GM19452 (cell line): ENCODE results near the gene HINT3.
A peak's percentile ranks its signal among the peaks of the same experiment; 100 is the strongest.
"Not testable (repeated sequence)": the region's sequence is repeated elsewhere in the genome, so short reads cannot be mapped to it uniquely, and the experiment has no call there.

Source experiments
- ATAC-seq: cut with Tn5 transposase; IDR thresholded peaks from one replicate; pipeline ENCODE4 v1.9.1; 2021; ENCODE audit not compliant: unreplicated experiment

Gene HINT3

DNA sequence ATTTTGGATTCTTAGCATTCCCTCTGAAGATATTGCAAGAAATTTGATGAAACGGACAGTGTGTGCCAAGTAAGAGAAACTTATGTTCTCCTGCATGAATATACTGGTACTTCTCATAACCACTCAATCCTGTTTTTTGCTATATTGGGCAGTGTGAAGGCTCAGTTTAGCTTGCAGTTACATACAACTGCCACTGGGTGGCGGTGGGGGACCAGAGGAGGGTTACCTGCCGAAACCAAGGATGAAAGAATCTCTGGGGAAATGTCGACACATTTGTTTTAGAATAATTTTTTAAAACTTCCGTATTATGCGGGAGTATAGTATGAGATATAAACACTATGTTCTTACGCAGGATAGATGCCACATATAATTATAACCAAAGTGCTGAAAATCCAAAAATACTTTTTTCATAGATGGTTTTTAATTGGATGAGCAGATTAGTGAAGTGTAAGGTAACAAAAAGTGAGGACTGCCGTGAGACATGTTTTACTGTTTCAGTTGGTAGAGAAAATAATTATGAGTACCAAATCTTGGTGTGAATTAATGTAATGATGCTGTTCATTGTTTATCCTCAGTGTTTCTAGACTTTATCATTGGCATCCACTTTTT lies 39.5 kb downstream of the HINT3 start:
- peak; percentile 95 for ATAC-seq

DNA sequence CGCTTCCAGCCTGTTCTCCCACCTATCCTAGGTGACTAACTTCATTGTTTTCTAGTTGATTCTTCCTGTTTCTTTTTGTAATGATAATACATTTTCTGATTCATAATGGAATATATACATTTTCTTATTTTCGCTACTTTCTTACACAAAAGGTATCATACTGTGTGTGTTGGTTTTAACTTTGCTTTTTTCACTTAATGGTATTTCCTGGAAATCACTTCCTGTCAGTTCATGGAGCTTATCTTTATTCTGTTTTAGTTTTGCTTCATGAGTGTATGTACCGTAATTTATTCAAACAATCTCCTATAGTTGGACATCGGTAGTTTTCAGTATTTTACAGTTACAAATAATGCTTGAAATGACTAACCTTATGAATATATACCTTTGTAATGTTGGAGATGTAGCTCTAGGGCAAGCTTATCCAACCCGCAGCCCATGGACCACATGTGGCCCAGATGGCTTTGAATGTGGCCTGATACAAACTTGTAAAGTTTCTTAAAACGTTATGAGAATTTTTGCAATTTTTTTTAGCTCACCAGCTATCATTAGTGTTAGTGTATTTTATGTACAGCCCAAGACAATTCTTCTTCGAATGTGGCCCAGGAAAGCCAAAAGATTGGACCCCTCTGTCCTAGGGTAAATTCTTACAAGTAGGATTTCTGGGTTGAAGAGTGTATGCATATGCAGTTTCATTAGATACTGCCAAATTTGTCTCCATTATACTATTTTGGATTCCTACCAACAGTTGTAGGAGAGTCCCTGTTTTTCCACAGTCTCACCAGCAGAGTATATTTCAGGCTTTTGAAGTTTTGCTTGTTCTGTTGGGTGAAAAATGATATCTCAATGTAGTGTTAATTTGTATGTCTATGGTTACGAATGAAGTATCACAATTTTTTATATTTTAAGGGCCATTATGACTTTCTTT lies 46.4 kb downstream of the HINT3 start:
- no peak for ATAC-seq

DNA sequence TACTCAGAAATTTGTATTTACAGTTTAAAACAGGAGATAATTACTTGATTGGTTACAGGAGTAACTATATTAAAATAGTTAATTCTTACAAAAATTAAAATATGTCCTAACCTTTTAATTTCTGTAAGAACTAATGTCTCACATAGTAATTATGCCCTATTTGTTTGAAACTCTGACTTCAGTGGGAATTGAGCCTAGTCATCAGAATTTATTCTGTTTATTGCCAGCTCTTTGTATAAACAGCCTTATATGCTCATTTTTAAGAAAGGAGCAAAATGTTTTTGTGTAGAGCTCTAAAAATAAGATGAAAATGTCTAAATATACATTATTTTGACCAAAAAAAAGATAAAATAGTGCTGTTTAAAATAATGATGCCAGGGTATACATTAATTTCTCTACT lies 51.2 kb downstream of the HINT3 start:
- ATAC-seq: no peak

DNA sequence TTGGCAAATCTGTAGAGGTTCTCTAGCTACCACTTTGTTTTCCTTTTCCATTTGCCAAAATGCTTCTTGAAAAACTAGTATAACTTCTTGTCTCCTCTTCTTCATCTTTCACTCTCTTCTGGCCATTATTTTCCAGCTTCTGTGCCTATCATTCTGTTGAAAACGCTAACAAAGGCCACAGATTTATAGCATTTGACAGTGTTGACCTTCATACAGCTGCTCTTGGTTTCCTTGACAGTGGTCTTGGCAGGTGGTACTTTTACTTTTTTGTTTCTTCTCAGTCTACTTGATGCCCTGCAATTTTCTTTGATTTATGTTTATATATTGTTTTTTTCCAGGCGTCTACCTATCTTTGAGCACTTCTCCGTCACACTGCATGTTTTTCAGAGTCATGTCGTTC lies 53.5 kb downstream of the HINT3 start:
- no peak for ATAC-seq

DNA sequence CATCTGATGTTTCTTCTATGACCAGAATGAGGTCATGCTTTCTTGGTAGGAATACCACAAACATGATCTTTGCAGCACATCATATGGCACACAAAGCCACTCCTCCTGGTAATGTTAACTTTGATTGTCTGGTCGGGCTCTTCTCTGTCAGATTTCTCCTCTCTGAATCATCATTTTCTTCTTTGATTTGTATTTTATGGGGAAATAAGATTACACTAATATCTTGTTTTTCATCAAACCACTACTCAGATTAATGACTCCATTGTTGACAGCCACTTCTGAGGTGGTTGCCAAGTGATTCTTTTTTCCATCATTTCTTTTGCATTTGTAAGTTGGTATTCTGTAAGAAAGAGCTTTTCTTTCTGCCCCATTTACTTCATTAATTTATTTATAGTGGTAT lies 59.3 kb downstream of the HINT3 start:
- ATAC-seq: no peak

DNA sequence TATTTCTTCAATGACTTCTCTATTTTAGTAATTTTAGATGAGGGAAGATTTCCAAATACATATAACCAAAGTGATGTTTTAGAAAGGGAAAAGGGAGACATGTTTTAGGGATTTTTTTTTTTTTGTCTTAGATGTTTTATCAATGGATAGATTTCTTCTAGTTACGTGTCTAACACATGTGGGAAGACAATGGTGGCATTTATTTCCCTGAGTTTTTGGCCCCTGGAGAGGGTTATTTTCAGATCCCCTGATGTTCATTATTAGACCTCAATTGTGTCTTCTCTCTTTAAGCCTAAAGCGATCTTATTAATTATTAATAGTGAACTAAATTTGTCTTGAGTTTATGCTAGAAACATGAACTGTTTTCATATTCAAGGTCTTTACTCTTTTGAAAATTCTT lies 60.0 kb downstream of the HINT3 start:
- ATAC-seq: no peak

DNA sequence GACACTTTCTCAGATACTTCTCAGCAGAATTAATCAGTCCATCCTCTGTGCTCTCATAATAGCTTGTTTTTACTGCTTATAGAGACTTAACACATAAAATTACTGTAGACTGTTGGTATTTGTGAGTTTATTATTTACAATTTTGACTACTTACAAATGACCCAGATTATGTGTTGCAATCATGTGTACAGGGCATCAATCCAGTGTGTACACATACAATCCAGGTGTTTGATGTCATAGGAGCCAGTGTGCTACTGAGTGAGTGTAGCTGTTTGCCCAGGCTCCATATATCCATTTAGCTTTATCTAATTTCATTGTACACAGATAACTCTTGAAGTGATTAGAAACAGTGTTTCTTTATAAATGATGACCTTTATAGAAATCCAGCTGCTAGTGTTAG lies 61.1 kb downstream of the HINT3 start:
- no peak for ATAC-seq

DNA sequence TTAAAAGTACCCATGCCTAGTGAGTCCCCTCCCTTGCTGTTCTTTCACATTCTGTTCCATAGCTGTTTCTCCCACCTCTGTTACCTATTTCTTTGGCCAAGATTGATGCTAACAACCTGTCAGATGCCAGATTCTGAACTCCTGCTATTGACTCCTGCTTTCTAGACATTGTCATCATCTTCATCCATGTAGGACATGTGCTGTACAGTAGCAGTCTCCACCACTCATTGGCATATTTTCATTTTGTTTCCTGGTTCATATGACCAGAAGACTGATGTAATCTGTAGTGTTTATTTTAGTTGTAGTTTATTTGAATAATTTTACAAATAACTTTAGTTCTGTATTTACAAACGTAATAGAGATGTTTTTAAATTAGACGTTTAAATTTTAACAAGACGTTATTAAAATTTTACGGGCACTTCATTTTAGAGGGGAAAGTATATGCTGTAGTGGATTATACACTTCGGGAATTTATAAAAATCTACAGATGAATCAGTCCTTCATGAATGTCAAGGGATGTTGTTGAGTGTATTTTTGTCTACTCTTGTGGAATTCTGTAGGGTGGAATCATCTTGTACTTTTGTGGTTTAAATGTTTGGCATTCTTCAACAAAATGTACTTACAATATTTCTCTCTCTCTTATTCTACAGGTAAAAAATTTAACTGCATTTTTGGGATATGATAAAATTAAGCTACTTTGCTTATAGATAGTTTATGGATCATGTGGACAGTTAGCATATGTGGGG lies 63.9 kb downstream of the HINT3 start:
- no peak for ATAC-seq

DNA sequence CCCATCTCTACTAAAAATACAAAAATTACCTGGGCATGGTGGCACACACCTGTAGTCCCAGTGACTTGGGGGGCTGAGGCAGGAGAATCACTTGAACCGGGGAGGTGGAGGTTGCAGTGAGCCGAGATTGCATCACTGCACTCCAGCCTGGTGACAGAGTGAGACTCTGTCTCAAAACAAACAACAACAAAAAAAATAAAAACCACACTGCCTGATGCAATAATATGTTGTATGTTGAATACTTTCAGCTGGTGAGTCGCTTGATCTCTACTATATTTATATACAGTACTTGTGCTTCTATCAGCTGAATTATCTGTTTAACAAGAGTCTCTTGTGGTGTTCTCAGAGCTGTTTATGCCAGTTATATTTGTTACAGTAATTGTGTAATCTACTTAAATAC lies 66.9 kb downstream of the HINT3 start:
- not testable (repeated sequence) for ATAC-seq

DNA sequence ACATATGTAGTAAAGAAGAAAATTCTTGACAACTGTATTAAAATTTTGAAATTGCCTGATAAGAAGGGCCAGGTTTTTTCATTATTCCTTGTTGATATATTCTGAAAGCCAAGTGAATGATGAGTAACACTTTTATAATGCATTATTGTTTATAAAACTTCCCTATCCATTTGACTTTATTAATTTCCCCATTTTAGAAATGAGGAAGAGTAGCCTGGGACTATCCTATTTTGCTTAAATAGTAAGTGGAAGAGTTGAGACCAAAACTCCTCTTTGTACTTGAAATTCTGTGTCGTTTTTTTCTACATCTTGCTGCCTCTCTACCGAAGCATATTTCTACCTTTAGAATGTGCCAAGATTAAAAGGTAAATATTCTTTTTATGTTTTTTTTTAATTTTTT lies 69.4 kb downstream of the HINT3 start:
- no peak for ATAC-seq

DNA sequence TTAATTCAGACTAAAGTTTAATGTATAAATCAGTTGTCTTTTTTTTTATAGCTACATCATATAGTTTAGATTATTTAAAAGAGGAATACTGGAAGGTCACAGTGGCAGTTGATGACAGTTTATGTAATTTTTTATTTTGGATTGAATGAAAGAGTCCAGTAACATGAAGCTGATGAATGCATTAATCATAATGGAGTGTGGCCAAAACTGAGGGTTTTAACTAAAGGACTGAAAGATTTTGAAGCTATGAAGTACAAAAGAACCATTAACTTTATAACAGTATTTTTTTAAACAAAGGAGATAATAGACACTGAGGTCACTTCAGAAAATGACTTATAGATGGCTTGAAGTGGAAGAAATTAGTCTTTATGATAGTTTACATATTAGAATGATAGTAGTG lies 71.0 kb downstream of the HINT3 start:
- ATAC-seq: no peak
